Osteocyte (in vitro differentiated cells): ENCODE data around the gene NEB. TPM values are rescaled to one million over a fixed set of nuclear protein-coding genes. Genes with fewer than 3 reads are reported as not detected.

Experiments
- DNase-seq: peaks from one replicate; pipeline ENCODE4 v3.0.0; 2021; ENCODE audit warnings: mixed read lengths; ENCODE audit not compliant: unreplicated experiment; ENCODE audit errors: extremely low spot score
- H3K27ac Mint-ChIP-seq: one replicate; pipeline ENCODE4 v1.8.0; 2021; ENCODE audit warnings: mild to moderate bottlenecking, mixed read lengths; ENCODE audit not compliant: unreplicated experiment
- H3K27me3 Mint-ChIP-seq: one replicate; pipeline ENCODE4 v1.8.0; 2021; ENCODE audit warnings: mixed read lengths; ENCODE audit not compliant: unreplicated experiment
- H3K36me3 Mint-ChIP-seq: one replicate; pipeline ENCODE4 v1.8.0; 2021; ENCODE audit warnings: mixed read lengths; ENCODE audit not compliant: unreplicated experiment
- H3K4me1 Mint-ChIP-seq: one replicate; pipeline ENCODE4 v1.8.0; 2021; ENCODE audit warnings: mixed read lengths; ENCODE audit not compliant: unreplicated experiment
- H3K4me3 Mint-ChIP-seq: one replicate; pipeline ENCODE4 v1.8.0; 2021; ENCODE audit warnings: mild to moderate bottlenecking, moderate library complexity, mixed read lengths; ENCODE audit not compliant: unreplicated experiment
- H3K9me3 Mint-ChIP-seq: one replicate; pipeline ENCODE4 v1.8.0; 2021; ENCODE audit warnings: mixed read lengths; ENCODE audit not compliant: unreplicated experiment
- CTCF ChIP-seq: fragments of 200-600 bp; sonication (generic); IDR thresholded peaks from 2 replicates; pipeline ENCODE4 v1.5.0; 2021; ENCODE audit warnings: antibody characterized with exemption, mild to moderate bottlenecking, moderate library complexity
- total RNA-seq: library from RNA; stranded (reverse); gene quantifications from 2 replicates; pipeline ENCODE4 v1.2.1, GENCODE V29; 2021

The NEB gene
- total RNA-seq, 1 donor from 2014 or later, result 0.40 TPM

GRCh38 chr2:151630372-151630771 is 103.9 kb downstream of the NEB start:
- DNase-seq, result no peak
- Mint-ChIP-seq H3K27ac (no peak overlapping the region), H3K4me3 (no peak overlapping the region), H3K36me3 (no peaks in the 10 kb centered on the region), H3K4me1 (no peaks in the 10 kb centered on the region), H3K9me3 (no peaks in the 10 kb centered on the region), H3K27me3 (no peaks in the 10 kb centered on the region)
- TF ChIP-seq CTCF, result no peak

- Mint-ChIP-seq H3K27ac (no peak overlapping the region), H3K36me3 (no peaks in the 10 kb centered on the region), H3K4me3 (no peak overlapping the region), H3K9me3 (no peaks in the 10 kb centered on the region), H3K27me3 (no peaks in the 10 kb centered on the region), H3K4me1 (peaks cover 24% of the 10 kb centered on the region)
- no peak for TF ChIP-seq CTCF
- DNase-seq, result no peak
These were observed 106.9 kb downstream of the NEB start for GRCh38 chr2:151627353-151627752.

GRCh38 chr2:151624271-151624670 is 110.0 kb downstream of the NEB start:
- H3K27me3 Mint-ChIP-seq, result peaks cover 3% of the 10 kb centered on the region
- H3K36me3 Mint-ChIP-seq, result no peaks in the 10 kb centered on the region
- H3K9me3 Mint-ChIP-seq, result no peaks in the 10 kb centered on the region
- peaks cover 26% of the 10 kb centered on the region for H3K4me1 Mint-ChIP-seq
- no peak for DNase-seq
- no peak overlapping the region for H3K27ac Mint-ChIP-seq
- TF ChIP-seq CTCF, result no peak
- H3K4me3 Mint-ChIP-seq, result no peak overlapping the region

- H3K4me3 Mint-ChIP-seq, result no peak overlapping the region
- peaks cover 3% of the 10 kb centered on the region for H3K27me3 Mint-ChIP-seq
- no peaks in the 10 kb centered on the region for H3K9me3 Mint-ChIP-seq
- no peak overlapping the region for H3K27ac Mint-ChIP-seq
- DNase-seq, result no peak
- H3K36me3 Mint-ChIP-seq, result no peaks in the 10 kb centered on the region
- no peak for TF ChIP-seq CTCF
- peaks cover 33% of the 10 kb centered on the region for H3K4me1 Mint-ChIP-seq
These were observed 110.6 kb downstream of the NEB start for GRCh38 chr2:151623631-151624030.

- Mint-ChIP-seq H3K36me3 (no peaks in the 10 kb centered on the region), H3K27me3 (peaks cover 3% of the 10 kb centered on the region), H3K4me1 (peaks cover 38% of the 10 kb centered on the region), H3K9me3 (no peaks in the 10 kb centered on the region), H3K4me3 (no peak overlapping the region), H3K27ac (no peak overlapping the region)
- TF ChIP-seq CTCF, result no peak
- no peak for DNase-seq
These were observed 113.5 kb downstream of the NEB start for GRCh38 chr2:151620761-151621160.
